Measurements from ENCODE around the gene PLK2. TPM values are rescaled to one million over a fixed set of nuclear protein-coding genes. Genes with fewer than 3 reads are reported as not detected.

PLK2 gene
- polyA plus RNA-seq, 2 of the 4 experiments (the other 2 are of a cell fraction), result 168 to 230 TPM

DNA sequence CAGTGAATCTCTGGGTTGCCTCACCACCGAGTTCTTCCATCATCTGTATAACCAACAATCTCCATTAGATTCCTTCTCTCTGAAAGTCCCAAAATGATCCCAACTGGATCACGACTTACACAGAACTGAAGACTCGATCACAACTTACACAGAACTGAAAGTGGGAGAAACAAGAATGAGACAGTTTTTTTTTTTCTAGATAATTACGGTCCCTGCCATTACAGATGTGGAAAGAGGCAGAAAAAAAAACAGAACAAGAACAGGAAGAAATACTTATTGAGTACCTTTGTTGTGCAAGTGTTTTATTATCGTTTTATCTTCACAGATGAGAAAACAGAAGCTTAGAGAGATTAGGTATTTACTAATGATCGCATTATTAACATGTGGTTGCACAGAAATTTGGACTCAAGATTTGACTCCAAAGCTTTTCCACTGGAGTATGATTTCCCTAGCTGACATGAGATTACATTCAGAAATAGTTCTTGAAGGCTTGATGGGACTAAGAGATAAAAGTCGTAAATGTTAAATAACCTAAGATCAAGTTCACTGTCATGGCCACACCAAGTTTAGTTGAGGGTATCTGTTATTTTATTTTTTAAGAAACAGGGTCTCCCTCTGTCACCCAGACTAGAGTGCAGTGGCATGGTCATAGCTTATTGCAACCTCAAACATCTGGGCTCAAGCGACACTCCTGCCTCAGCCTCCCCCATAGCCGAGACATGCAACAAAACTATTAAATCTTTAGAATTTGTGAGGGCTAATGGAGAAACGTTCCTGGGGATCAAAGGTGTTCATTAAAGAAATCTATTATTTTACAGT is 8.9 kb downstream of the PLK2 start (continued):
- TF ChIP-seq HEYL (CRISPR knock-in tag; IDR thresholded peaks at IDR 0.05), result no peak
- TF ChIP-seq EHMT2 (IDR thresholded peaks at IDR 0.05; ENCODE audit: low read depth), result no peak
- TF ChIP-seq RAD21 (conservative IDR thresholded peaks at IDR 0.05 in 1 of 2, IDR thresholded peaks at IDR 0.05 in 1 of 2), result no peak; a peak in 1 of 5 replicates

- no peak overlapping the region for H3K4me3 ChIP-seq
- TF ChIP-seq HDAC2 (IDR thresholded peaks at IDR 0.05) (no peak), FOSB (CRISPR knock-in tag; IDR thresholded peaks at IDR 0.05) (peak; percentile 79), HMGXB4 (CRISPR knock-in tag; IDR thresholded peaks at IDR 0.05; ENCODE audit: borderline replicate concordance) (0 out of 2 replicates have a peak, but pooled peaks have one; percentile 58)
- FAIRE-seq (no peak), ATAC-seq (no peak), DNase-seq (ENCODE audit: low read depth in 1 of 2, low spot score in 1 of 2) (no peak)
- ChIA-PET POLR2A (interaction anchor here (0.8 to 3.7 kb wide), 4 partner anchors 9 to 670 kb away, joined by 3 to 18 read pairs (median 6); partner anchors contain the start of gene PLK2), CTCF (interaction anchor here (1.4 to 1.9 kb wide), 3 partner anchors 11 to 950 kb away, joined by 4 to 6 read pairs (median 4); no protein-coding TSS in a partner anchor)
- H3K4me1 ChIP-seq, result peaks cover 31% of the 10 kb centered on the region
- no peaks in the 10 kb centered on the region for H3K9me3 ChIP-seq
- no peak overlapping the region for H3K4me2 ChIP-seq
- 93% methylated on average over 3 of the region's 3 CpGs for WGBS (ENCODE audit: missing lambda C conversion rate)
- H3K27ac ChIP-seq, result peak overlapping the region in 1 of 2 experiments; percentile 32; a peak in 1 of 6 replicates
Observed at GRCh38 chr5:58450018-58450417, 9.9 kb downstream of the PLK2 start.

DNA sequence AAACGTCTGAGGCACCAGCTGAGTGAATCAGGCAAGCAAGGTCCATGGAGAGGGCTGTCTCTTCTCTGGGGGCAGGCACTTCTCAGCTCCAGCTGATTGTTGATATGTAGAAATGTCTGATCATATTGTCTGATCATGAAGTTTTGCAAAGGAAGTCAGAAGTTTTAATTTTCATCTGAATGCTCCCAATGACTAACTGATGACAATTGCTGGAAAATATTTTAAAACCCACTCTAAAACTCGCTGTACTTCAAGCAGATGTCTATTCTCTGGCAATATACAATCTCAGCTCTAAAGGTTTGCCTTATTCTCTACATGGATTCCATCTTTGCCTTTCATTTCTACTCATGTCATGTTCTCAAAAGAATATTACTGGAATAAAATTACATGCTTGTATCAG is 12.7 kb downstream of the PLK2 start:
- POLR2A ChIA-PET, result interaction anchor here (0.9 to 1.2 kb wide), 3 partner anchors 13 to 668 kb away, joined by 3 to 5 read pairs (median 4); partner anchors contain the start of gene PLK2
- CTCF ChIA-PET, result interaction anchor here (1.0 to 3.3 kb wide), 4 partner anchors 9 to 668 kb away, joined by 3 to 21 read pairs (median 8); partner anchors contain the start of gene PLK2
- 65% methylated on average over 2 of the region's 2 CpGs for WGBS (ENCODE audit: missing lambda C conversion rate)
- Histone ChIP-seq H3K27ac (peak overlapping the region in 1 of 2 experiments; percentile 43; a peak in 1 of 6 replicates), H3K4me2 (no peak overlapping the region), H3K9me3 (no peaks in the 10 kb centered on the region), H3K4me3 (no peak overlapping the region), H3K4me1 (peaks cover 3% of the 10 kb centered on the region; the same call in 2 of the 3 replicates)
- no peak for DNase-seq (ENCODE audit: low read depth in 1 of 2, low spot score in 1 of 2)
- TF ChIP-seq FOSB (CRISPR knock-in tag; IDR thresholded peaks at IDR 0.05), result no peak
- FAIRE-seq, result no peak
- peak in 1 of 2 experiments; percentile 3; a peak in 2 of 6 replicates for ATAC-seq

DNA sequence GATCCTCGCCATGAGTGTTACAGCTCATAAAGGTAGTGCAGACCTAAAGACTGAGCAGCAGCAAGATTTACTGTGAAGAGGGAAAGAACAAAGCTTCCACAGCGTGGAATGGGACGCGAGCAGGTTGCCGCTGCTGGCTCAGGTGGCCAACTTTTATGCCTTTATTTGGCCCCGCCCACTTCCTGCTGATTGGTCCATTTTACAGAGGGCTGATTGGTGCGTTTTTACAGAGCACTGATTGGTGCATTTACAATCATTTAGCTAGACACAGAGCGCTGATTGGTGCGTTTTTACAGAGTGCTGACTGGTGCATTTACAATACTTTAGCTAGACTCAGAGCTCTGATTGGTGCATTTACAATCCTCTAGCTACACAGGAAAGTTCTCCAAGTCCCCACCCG is 13.9 kb downstream of the PLK2 start:
- ATAC-seq, result peak in 1 of 2 experiments; percentile 10; a peak in 3 of 6 replicates
- Histone ChIP-seq H3K4me1 (peaks cover 7% of the 10 kb centered on the region), H3K27ac (no peak overlapping the region), H3K9me3 (no peaks in the 10 kb centered on the region), H3K4me3 (no peak overlapping the region), H3K4me2 (no peak overlapping the region)
- ChIA-PET POLR2A (interaction anchor here (1.0 to 1.6 kb wide), 4 partner anchors 10 to 558 kb away, joined by 3 to 7 read pairs (median 5); partner anchors contain the start of gene PLK2), CTCF (interaction anchor here (0.8 to 3.3 kb wide), 6 partner anchors 8 to 667 kb away, joined by 3 to 21 read pairs (median 4); partner anchors contain the start of gene PLK2)
- no peak for TF ChIP-seq SREBF2 (IDR thresholded peaks at IDR 0.05)
- peak; percentile 82 for TF ChIP-seq MAFK (IDR thresholded peaks at IDR 0.05; ENCODE audit: partially characterized antibody)
- no peak for DNase-seq (ENCODE audit: low read depth in 1 of 2, low spot score in 1 of 2)
- FAIRE-seq, result no peak
- 83% methylated on average over 10 of the region's 10 CpGs for WGBS (ENCODE audit: missing lambda C conversion rate)

DNA sequence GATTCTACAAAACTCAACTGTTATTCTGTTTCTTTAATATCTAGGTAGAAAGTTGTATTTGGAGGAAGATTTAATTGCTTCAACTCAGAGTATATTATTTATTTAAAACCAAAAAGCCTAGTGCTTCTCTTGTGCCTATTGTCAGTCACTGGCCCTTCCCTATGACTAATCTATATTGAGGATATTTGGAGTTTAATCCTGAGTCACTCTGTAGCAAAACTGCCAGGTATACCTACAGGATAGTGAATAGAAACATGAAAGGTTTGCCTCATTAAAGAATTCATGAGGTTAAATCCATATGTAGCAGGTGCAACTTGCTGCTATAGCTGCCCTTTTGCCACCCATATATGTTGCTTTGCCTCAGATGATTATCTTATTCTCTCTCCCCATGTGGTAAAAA is 15.1 kb downstream of the PLK2 start:
- no peak overlapping the region for H3K4me2 ChIP-seq
- ChIA-PET POLR2A (no interaction called here), CTCF (interaction anchor here (1.8 to 3.3 kb wide), 2 partner anchors 29 to 666 kb away, joined by 3 to 14 read pairs; no protein-coding TSS in a partner anchor)
- no peak overlapping the region for H3K4me3 ChIP-seq
- DNase-seq (ENCODE audit: low read depth in 1 of 2, low spot score in 1 of 2) (no peak), ATAC-seq (peak; percentile 2 to 31; a peak in 1 of 6 replicates), FAIRE-seq (no peak)
- 0 out of 6 replicates have a peak overlapping the region, but pooled peaks of 1 of the 2 experiments have one; percentile 25 for H3K27ac ChIP-seq
- TF ChIP-seq SREBF2 (IDR thresholded peaks at IDR 0.05) (no peak), FOSL2 (IDR thresholded peaks at IDR 0.05) (no peak), FOSL2 (CRISPR knock-in tag; IDR thresholded peaks at IDR 0.05) (peak; percentile 38)
- H3K4me1 ChIP-seq, result peaks cover 19% of the 10 kb centered on the region
- H3K9me3 ChIP-seq, result no peaks in the 10 kb centered on the region

Measured in A549 (cell line).